Spinal cord (tissue), 10 donors: Measurements from ENCODE around the gene SLC2A9. TPM values are rescaled to one million over a fixed set of nuclear protein-coding genes. Genes with fewer than 3 reads are reported as not detected.
A peak's percentile ranks its signal among the peaks of the same experiment; 100 is the strongest.

Source experiments
- DNase-seq, 6 donors: peaks; one replicate each; pipeline versions ENCODE4 v3.0.0 to v3.0.0-alpha.2; 2013 to 2015; ENCODE audit warnings: low spot score in 6 of 6, low read depth in 4 of 6
- H3K27ac ChIP-seq: one replicate; pipeline ENCODE4 v1.5.1; 2013; ENCODE audit warnings: low read depth, low read length, control low read depth
- H3K27me3 ChIP-seq: one replicate; pipeline ENCODE4 v1.6.1; 2013; ENCODE audit warnings: low read length; ENCODE audit not compliant: control insufficient read depth, insufficient read depth
- H3K36me3 ChIP-seq: one replicate; pipeline ENCODE4 v1.6.1; 2013; ENCODE audit warnings: low read length; ENCODE audit not compliant: control insufficient read depth, insufficient read depth
- H3K4me1 ChIP-seq: one replicate; pipeline ENCODE4 v1.6.1; 2013; ENCODE audit warnings: low read length; ENCODE audit not compliant: control insufficient read depth, insufficient read depth
- H3K4me3 ChIP-seq: one replicate; pipeline ENCODE4 v1.5.1; 2013; ENCODE audit warnings: low read depth, low read length, control low read depth
- H3K9me3 ChIP-seq: one replicate; pipeline ENCODE4 v1.6.1; 2013; ENCODE audit warnings: low read length; ENCODE audit not compliant: control insufficient read depth, insufficient read depth
- WGBS: methylation state at CpG from one replicate; pipeline ENCODE4 v1.1.5; 2013; ENCODE audit warnings: missing lambda C conversion rate; ENCODE audit not compliant: insufficient coverage; 5-methylcytosine and 5-hydroxymethylcytosine counted together
- long read RNA-seq, 4 donors: transcript quantifications; one replicate each; lab custom pipeline, GENCODE V29; 2026
- polyA plus RNA-seq, 2 donors: library from polyadenylated mRNA; unstranded; fragments of 120-200 nt; gene quantifications; one replicate each; pipeline ENCODE4 v1.2.1, GENCODE V29; 2013; ENCODE audit not compliant: insufficient read length in 2 of 2
- total RNA-seq, 2 donors: library from RNA; depleted of rRNA in 1 of 2; stranded (reverse); fragments of 120-200 nt in 1 of 2; fragments of >200 nt in 1 of 2; gene quantifications; one replicate each; pipeline versions ENCODE4 v1.2.3 to v1.2.4, GENCODE V29; 2013 to 2014
- donor health status: healthy.

Gene SLC2A9
- total RNA-seq: 1 to 10 TPM; 3.9 to 4.4 TPM
- 1 to 10 TPM; 2.0 to 3.5 TPM for polyA plus RNA-seq
- long read RNA-seq, donor 1: 0 reads
- long read RNA-seq, donor 2: 0 reads
- long read RNA-seq, donor 3: 0 reads
- long read RNA-seq, donor 4: 0 reads

GRCh38 chr4:10020871-10021652 is at the start of gene SLC2A9:
Gene SLC2A9, minus strand, starts transcription at chr4:10021497. Its CDS starts 68 bp downstream, at chr4:10021429.
- no peak within 1 kb of the TSS for H3K4me3 ChIP-seq
- DNase-seq: peak in 1 of 6 donors; percentile 63
- peaks cover 40% of the 10 kb centered on the region for H3K4me1 ChIP-seq
- no peaks in the 10 kb centered on the region for H3K9me3 ChIP-seq
- no peak within 1 kb of the TSS for H3K27ac ChIP-seq
- H3K36me3 ChIP-seq: no peaks in the 10 kb centered on the region
- WGBS: 80% methylated on average over 17 of the region's 17 CpGs
- H3K27me3 ChIP-seq: no peaks in the 10 kb centered on the region

GRCh38 chr4:10069075-10069642 is 47.9 kb upstream of the SLC2A9 start:
- DNase-seq: no peak
- Histone ChIP-seq H3K27me3 (no peaks in the 10 kb centered on the region), H3K36me3 (peaks cover 11% of the 10 kb centered on the region), H3K27ac (no peak overlapping the region), H3K4me3 (no peak overlapping the region), H3K4me1 (peaks cover 22% of the 10 kb centered on the region), H3K9me3 (no peaks in the 10 kb centered on the region)
- 85% methylated on average over 9 of the region's 12 CpGs for WGBS

- Histone ChIP-seq H3K4me1 (peaks cover 32% of the 10 kb centered on the region), H3K9me3 (no peaks in the 10 kb centered on the region), H3K27me3 (no peaks in the 10 kb centered on the region), H3K27ac (peak overlapping the region; percentile 50), H3K4me3 (no peak overlapping the region), H3K36me3 (peaks cover 8% of the 10 kb centered on the region)
- WGBS: 78% methylated on average over 8 of the region's 15 CpGs
- peak in 1 of 6 donors; percentile 81 for DNase-seq
Observed at GRCh38 chr4:10066670-10067651, 45.7 kb upstream of the SLC2A9 start.

GRCh38 chr4:10066206-10066605 is 44.9 kb upstream of the SLC2A9 start:
- Histone ChIP-seq H3K4me3 (no peak overlapping the region), H3K9me3 (no peaks in the 10 kb centered on the region), H3K4me1 (peaks cover 32% of the 10 kb centered on the region), H3K27ac (peak overlapping the region; percentile 50), H3K36me3 (peaks cover 8% of the 10 kb centered on the region), H3K27me3 (no peaks in the 10 kb centered on the region)
- no peak for DNase-seq
- 75% methylated on average over 1 of the region's 2 CpGs for WGBS

GRCh38 chr4:10063544-10064300 is 42.4 kb upstream of the SLC2A9 start:
- no peaks in the 10 kb centered on the region for H3K36me3 ChIP-seq
- H3K4me3 ChIP-seq: no peak overlapping the region
- peaks cover 26% of the 10 kb centered on the region for H3K4me1 ChIP-seq
- H3K27ac ChIP-seq: peak overlapping the region; percentile 49
- WGBS: 39% methylated on average over 6 of the region's 9 CpGs
- DNase-seq: peak; percentile 56 to 92 (median 74)
- H3K9me3 ChIP-seq: no peaks in the 10 kb centered on the region
- H3K27me3 ChIP-seq: no peaks in the 10 kb centered on the region

GRCh38 chr4:10061650-10062415 is 40.5 kb upstream of the SLC2A9 start:
- H3K36me3 ChIP-seq: no peaks in the 10 kb centered on the region
- peaks cover 20% of the 10 kb centered on the region for H3K4me1 ChIP-seq
- H3K9me3 ChIP-seq: no peaks in the 10 kb centered on the region
- no peak overlapping the region for H3K4me3 ChIP-seq
- no peaks in the 10 kb centered on the region for H3K27me3 ChIP-seq
- no peak overlapping the region for H3K27ac ChIP-seq
- 100% methylated on average over 1 of the region's 3 CpGs for WGBS
- no peak for DNase-seq

- DNase-seq: no peak
- no peaks in the 10 kb centered on the region for H3K9me3 ChIP-seq
- no peaks in the 10 kb centered on the region for H3K27me3 ChIP-seq
- no peaks in the 10 kb centered on the region for H3K36me3 ChIP-seq
- H3K4me1 ChIP-seq: peaks cover 3% of the 10 kb centered on the region
- WGBS: 98% methylated on average over 6 of the region's 7 CpGs
- no peak overlapping the region for H3K27ac ChIP-seq
- no peak overlapping the region for H3K4me3 ChIP-seq
Observed at GRCh38 chr4:10058371-10058770, 37.1 kb upstream of the SLC2A9 start.

- no peaks in the 10 kb centered on the region for H3K36me3 ChIP-seq
- no peaks in the 10 kb centered on the region for H3K27me3 ChIP-seq
- WGBS: 80% methylated on average over 1 of the region's 4 CpGs
- no peak for DNase-seq
- no peak overlapping the region for H3K4me3 ChIP-seq
- H3K4me1 ChIP-seq: no peaks in the 10 kb centered on the region
- no peaks in the 10 kb centered on the region for H3K9me3 ChIP-seq
- no peak overlapping the region for H3K27ac ChIP-seq
Observed at GRCh38 chr4:10057023-10057395, 35.7 kb upstream of the SLC2A9 start.
